ENCODE measurements around the gene SLC6A5.

SLC6A5 gene

GRCh38 chr11:20632169-20632532 is 32.7 kb downstream of the SLC6A5 start:
- Histone ChIP-seq H3K4me1 (ENCODE audit: insufficient read depth, low read length, severe bottlenecking) (no peaks in the 10 kb centered on the region), H3K36me3 (ENCODE audit: insufficient read depth, low read length) (no peaks in the 10 kb centered on the region), H3K4me3 (ENCODE audit: low read depth, low read length, poor library complexity, severe bottlenecking) (no peak overlapping the region), H3K27me3 (ENCODE audit: insufficient read depth, low read length) (0 out of 2 replicates have a peak, but pooled peaks cover 3% of the 10 kb centered on the region), H3K79me2 (ENCODE audit: insufficient read depth, low read length) (no peaks in the 10 kb centered on the region), H3K27ac (ENCODE audit: low read depth, low read length, poor library complexity, severe bottlenecking) (no peak overlapping the region), H3K9me3 (ENCODE audit: low read length) (no peaks in the 10 kb centered on the region), H3K9ac (ENCODE audit: low read length) (no peak overlapping the region), H3K9me2 (ENCODE audit: low read depth, low read length) (no peaks in the 10 kb centered on the region), H3F3A (ENCODE audit: insufficient read depth, low read length) (no peaks in the 10 kb centered on the region), H3K4me2 (ENCODE audit: low read length) (no peak overlapping the region), H4K20me1 (ENCODE audit: insufficient read depth, low read length) (no peaks in the 10 kb centered on the region), H2AFZ (ENCODE audit: low read length) (no peak overlapping the region)
- TF ChIP-seq EZH2 (IDR thresholded peaks at IDR 0.05; ENCODE audit: borderline replicate concordance, low read length) = no peak
- no peak for TF ChIP-seq CTCF (IDR thresholded peaks at IDR 0.05; ENCODE audit: low read length)

- Histone ChIP-seq H3K4me1 (ENCODE audit: insufficient read depth, low read length, severe bottlenecking) (no peaks in the 10 kb centered on the region), H4K20me1 (ENCODE audit: insufficient read depth, low read length) (no peaks in the 10 kb centered on the region), H2AFZ (ENCODE audit: low read length) (no peak overlapping the region), H3K4me2 (ENCODE audit: low read length) (no peak overlapping the region), H3K27me3 (ENCODE audit: insufficient read depth, low read length) (0 out of 2 replicates have a peak, but pooled peaks cover under 1% of the 10 kb centered on the region), H3K9me2 (ENCODE audit: low read depth, low read length) (no peaks in the 10 kb centered on the region), H3K79me2 (ENCODE audit: insufficient read depth, low read length) (no peaks in the 10 kb centered on the region), H3K9ac (ENCODE audit: low read length) (no peak overlapping the region), H3K27ac (ENCODE audit: low read depth, low read length, poor library complexity, severe bottlenecking) (no peak overlapping the region), H3K36me3 (ENCODE audit: insufficient read depth, low read length) (no peaks in the 10 kb centered on the region), H3K9me3 (ENCODE audit: low read length) (no peaks in the 10 kb centered on the region), H3K4me3 (ENCODE audit: low read depth, low read length, poor library complexity, severe bottlenecking) (no peak overlapping the region), H3F3A (ENCODE audit: insufficient read depth, low read length) (no peaks in the 10 kb centered on the region)
- no peak for TF ChIP-seq EZH2 (IDR thresholded peaks at IDR 0.05; ENCODE audit: borderline replicate concordance, low read length)
- TF ChIP-seq CTCF (IDR thresholded peaks at IDR 0.05; ENCODE audit: low read length) = no peak
These were observed 34.6 kb downstream of the SLC6A5 start for GRCh38 chr11:20634044-20634443.

DNA sequence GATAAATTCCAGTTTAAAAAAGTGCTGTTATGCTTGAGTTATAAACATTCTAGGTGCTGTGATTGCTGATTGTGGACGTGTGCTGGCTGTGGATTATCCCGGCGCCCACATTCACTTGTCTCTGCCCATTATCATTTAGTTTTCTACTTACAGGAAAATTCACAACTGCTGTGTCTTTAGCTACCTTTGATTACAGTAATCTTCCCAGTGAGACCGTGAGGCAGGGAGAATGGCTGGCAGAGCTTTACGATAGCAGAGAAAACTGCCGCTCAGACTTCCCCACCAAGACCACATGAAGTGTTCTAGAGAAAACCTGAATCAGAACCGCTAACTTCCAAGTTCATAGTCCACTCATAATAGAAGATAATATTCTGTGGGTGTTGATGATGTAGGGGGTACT is 35.4 kb downstream of the SLC6A5 start:
- H3K9me2 ChIP-seq (ENCODE audit: low read depth, low read length) = no peaks in the 10 kb centered on the region
- no peak overlapping the region for H3K9ac ChIP-seq (ENCODE audit: low read length)
- H3K4me3 ChIP-seq (ENCODE audit: low read depth, low read length, poor library complexity, severe bottlenecking) = no peak overlapping the region
- no peaks in the 10 kb centered on the region for H4K20me1 ChIP-seq (ENCODE audit: insufficient read depth, low read length)
- no peak for TF ChIP-seq EZH2 (IDR thresholded peaks at IDR 0.05; ENCODE audit: borderline replicate concordance, low read length)
- no peak for TF ChIP-seq CTCF (IDR thresholded peaks at IDR 0.05; ENCODE audit: low read length)
- H2AFZ ChIP-seq (ENCODE audit: low read length) = no peak overlapping the region
- no peaks in the 10 kb centered on the region for H3K9me3 ChIP-seq (ENCODE audit: low read length)
- H3K36me3 ChIP-seq (ENCODE audit: insufficient read depth, low read length) = no peaks in the 10 kb centered on the region
- H3F3A ChIP-seq (ENCODE audit: insufficient read depth, low read length) = no peaks in the 10 kb centered on the region
- H3K4me2 ChIP-seq (ENCODE audit: low read length) = no peak overlapping the region
- no peaks in the 10 kb centered on the region for H3K4me1 ChIP-seq (ENCODE audit: insufficient read depth, low read length, severe bottlenecking)
- H3K27ac ChIP-seq (ENCODE audit: low read depth, low read length, poor library complexity, severe bottlenecking) = no peak overlapping the region
- H3K79me2 ChIP-seq (ENCODE audit: insufficient read depth, low read length) = no peaks in the 10 kb centered on the region
- no peaks in the 10 kb centered on the region for H3K27me3 ChIP-seq (ENCODE audit: insufficient read depth, low read length)

All from OCI-LY1 (cell line).